WTC11 (cell line): ENCODE measurements around the gene AJM1.
"Not testable (repeated sequence)": the region's sequence is repeated elsewhere in the genome, so short reads cannot be mapped to it uniquely, and the experiment has no call there.

Experiments used
- CREB1 ChIP-seq: sonication (generic); formaldehyde crosslinking; IDR thresholded peaks from 2 replicates; pipeline ENCODE4 v1.8.0; 2023; ENCODE audit warnings: mild to moderate bottlenecking, missing genetic modification reagents
- ESRRA ChIP-seq: sonication (generic); formaldehyde crosslinking; IDR thresholded peaks from 2 replicates; pipeline ENCODE4 v1.8.1; 2022; ENCODE audit warnings: mild to moderate bottlenecking, missing genetic modification reagents, borderline replicate concordance
- IRF2 ChIP-seq: sonication (generic); formaldehyde crosslinking; IDR thresholded peaks from 2 replicates; pipeline ENCODE4 v1.8.0; 2022; ENCODE audit warnings: low read depth, missing genetic modification reagents, borderline replicate concordance
- TEAD4 ChIP-seq: sonication (generic); formaldehyde crosslinking; IDR thresholded peaks from 2 replicates; pipeline ENCODE4 v1.8.0; 2022; ENCODE audit warnings: mild to moderate bottlenecking, missing genetic modification reagents
- USF2 ChIP-seq: sonication (generic); formaldehyde crosslinking; IDR thresholded peaks from 2 replicates; pipeline ENCODE4 v1.8.1; 2023; ENCODE audit warnings: mild to moderate bottlenecking, missing genetic modification reagents, moderate library complexity
- ZNF532 ChIP-seq: fragments of 250-450 bp; sonication (Bioruptor Pico); IDR thresholded peaks from 2 replicates; pipeline ENCODE4 v1.9.0; 2021; ENCODE audit warnings: mild to moderate bottlenecking, borderline replicate concordance
- TF ChIP-seq, protein P1 (sequence below): fragments of 200-600 bp; IDR thresholded peaks from 2 replicates; pipeline ENCODE4 v1.8.0; 2022; ENCODE audit warnings: antibody characterized with exemption
- TF ChIP-seq, protein P2 (sequence below): sonication (generic); formaldehyde crosslinking; IDR thresholded peaks from 2 replicates; pipeline ENCODE4 v1.8.1; 2022; ENCODE audit warnings: mild to moderate bottlenecking, missing genetic modification reagents, moderate library complexity, borderline replicate concordance
- TF ChIP-seq, protein P3 (sequence below): fragments of 250-450 bp; sonication (Bioruptor Pico); IDR thresholded peaks from 2 replicates; pipeline ENCODE4 v2.1.2; 2022; ENCODE audit warnings: mild to moderate bottlenecking, moderate library complexity

GRCh38 chr9:136882947-136883283 is 40.6 kb downstream of the AJM1 start:
- not testable (repeated sequence) for TF ChIP-seq CREB1 (CRISPR knock-in tag); TEAD4; ZNF532 (CRISPR knock-in tag); USF2 (CRISPR knock-in tag); IRF2 (CRISPR knock-in tag); ESRRA (CRISPR knock-in tag)
- TF ChIP-seq, protein P1, sequence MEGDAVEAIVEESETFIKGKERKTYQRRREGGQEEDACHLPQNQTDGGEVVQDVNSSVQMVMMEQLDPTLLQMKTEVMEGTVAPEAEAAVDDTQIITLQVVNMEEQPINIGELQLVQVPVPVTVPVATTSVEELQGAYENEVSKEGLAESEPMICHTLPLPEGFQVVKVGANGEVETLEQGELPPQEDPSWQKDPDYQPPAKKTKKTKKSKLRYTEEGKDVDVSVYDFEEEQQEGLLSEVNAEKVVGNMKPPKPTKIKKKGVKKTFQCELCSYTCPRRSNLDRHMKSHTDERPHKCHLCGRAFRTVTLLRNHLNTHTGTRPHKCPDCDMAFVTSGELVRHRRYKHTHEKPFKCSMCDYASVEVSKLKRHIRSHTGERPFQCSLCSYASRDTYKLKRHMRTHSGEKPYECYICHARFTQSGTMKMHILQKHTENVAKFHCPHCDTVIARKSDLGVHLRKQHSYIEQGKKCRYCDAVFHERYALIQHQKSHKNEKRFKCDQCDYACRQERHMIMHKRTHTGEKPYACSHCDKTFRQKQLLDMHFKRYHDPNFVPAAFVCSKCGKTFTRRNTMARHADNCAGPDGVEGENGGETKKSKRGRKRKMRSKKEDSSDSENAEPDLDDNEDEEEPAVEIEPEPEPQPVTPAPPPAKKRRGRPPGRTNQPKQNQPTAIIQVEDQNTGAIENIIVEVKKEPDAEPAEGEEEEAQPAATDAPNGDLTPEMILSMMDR: not testable (repeated sequence)
- TF ChIP-seq, protein P2, sequence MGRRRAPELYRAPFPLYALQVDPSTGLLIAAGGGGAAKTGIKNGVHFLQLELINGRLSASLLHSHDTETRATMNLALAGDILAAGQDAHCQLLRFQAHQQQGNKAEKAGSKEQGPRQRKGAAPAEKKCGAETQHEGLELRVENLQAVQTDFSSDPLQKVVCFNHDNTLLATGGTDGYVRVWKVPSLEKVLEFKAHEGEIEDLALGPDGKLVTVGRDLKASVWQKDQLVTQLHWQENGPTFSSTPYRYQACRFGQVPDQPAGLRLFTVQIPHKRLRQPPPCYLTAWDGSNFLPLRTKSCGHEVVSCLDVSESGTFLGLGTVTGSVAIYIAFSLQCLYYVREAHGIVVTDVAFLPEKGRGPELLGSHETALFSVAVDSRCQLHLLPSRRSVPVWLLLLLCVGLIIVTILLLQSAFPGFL (CRISPR knock-in tag): not testable (repeated sequence)
- TF ChIP-seq, protein P3, sequence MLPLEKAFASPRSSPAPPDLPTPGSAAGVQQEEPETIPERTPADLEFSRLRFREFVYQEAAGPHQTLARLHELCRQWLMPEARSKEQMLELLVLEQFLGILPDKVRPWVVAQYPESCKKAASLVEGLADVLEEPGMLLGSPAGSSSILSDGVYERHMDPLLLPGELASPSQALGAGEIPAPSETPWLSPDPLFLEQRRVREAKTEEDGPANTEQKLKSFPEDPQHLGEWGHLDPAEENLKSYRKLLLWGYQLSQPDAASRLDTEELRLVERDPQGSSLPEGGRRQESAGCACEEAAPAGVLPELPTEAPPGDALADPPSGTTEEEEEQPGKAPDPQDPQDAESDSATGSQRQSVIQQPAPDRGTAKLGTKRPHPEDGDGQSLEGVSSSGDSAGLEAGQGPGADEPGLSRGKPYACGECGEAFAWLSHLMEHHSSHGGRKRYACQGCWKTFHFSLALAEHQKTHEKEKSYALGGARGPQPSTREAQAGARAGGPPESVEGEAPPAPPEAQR: not testable (repeated sequence)
